Neural cell (in vitro differentiated cells): ENCODE measurements around the gene CADM3. TPM values are rescaled to one million over a fixed set of nuclear protein-coding genes. Genes with fewer than 3 reads are reported as not detected.

Experiments used
- H2AFZ ChIP-seq: fragments of 200-600, 300-800 bp; sonication (generic), shearing (Covaris generic); 2 replicates; pipeline ENCODE4 v1.6.0; 2014; ENCODE audit warnings: low read depth, mild to moderate bottlenecking, antibody characterized with exemption, low read length, moderate library complexity
- H3F3A ChIP-seq: fragments of 200-600 bp; shearing (Covaris generic); 2 replicates; pipeline ENCODE4 v1.6.1; 2016; ENCODE audit warnings: mild to moderate bottlenecking, moderate library complexity, mixed read lengths, antibody characterized with exemption, low read length; ENCODE audit not compliant: insufficient read depth, poor library complexity, severe bottlenecking
- H3K27ac ChIP-seq: fragments of 200-600, 300-800 bp; sonication (generic), shearing (Covaris generic); 2 replicates; pipeline ENCODE4 v1.5.1; 2014; ENCODE audit warnings: mild to moderate bottlenecking, low read length, moderate library complexity
- H3K27me3 ChIP-seq: fragments of 300-800, 200-600 bp; sonication (generic), shearing (Covaris generic); 2 replicates; pipeline ENCODE4 v1.6.0; 2014; ENCODE audit warnings: mild to moderate bottlenecking, low read depth, low read length, moderate library complexity; ENCODE audit not compliant: insufficient read depth
- H3K36me3 ChIP-seq: fragments of 300-800, 200-600 bp; sonication (generic), shearing (Covaris generic); 2 replicates; pipeline ENCODE4 v1.5.1; 2014; ENCODE audit warnings: mild to moderate bottlenecking, antibody characterized with exemption, low read length, moderate library complexity; ENCODE audit not compliant: insufficient read depth
- H3K4me2 ChIP-seq: fragments of 300-800, 200-600 bp; sonication (generic), shearing (Covaris generic); 2 replicates; pipeline ENCODE4 v1.6.0; 2014; ENCODE audit warnings: mild to moderate bottlenecking, low read length
- H3K4me3 ChIP-seq: fragments of 300-800, 200-600 bp; sonication (generic), shearing (Covaris generic); 2 replicates; pipeline ENCODE4 v1.5.1; 2014; ENCODE audit warnings: mild to moderate bottlenecking, low read length, moderate library complexity
- H3K79me2 ChIP-seq: fragments of 200-600 bp; shearing (Covaris generic); replicated peaks from 2 replicates; pipeline ENCODE4 v1.6.0; 2014; ENCODE audit warnings: mild to moderate bottlenecking, low read length, moderate library complexity; ENCODE audit not compliant: insufficient read depth
- H3K9ac ChIP-seq: fragments of 300-800, 200-600 bp; sonication (generic), shearing (Covaris generic); 2 replicates; pipeline ENCODE4 v1.6.1; 2016; ENCODE audit warnings: mild to moderate bottlenecking, low read length, mixed read lengths
- H3K9me2 ChIP-seq: fragments of 200-600 bp; shearing (Covaris generic); 2 replicates; pipeline ENCODE4 v1.6.1; 2016; ENCODE audit warnings: mild to moderate bottlenecking, low read length, mixed read lengths; ENCODE audit not compliant: insufficient read depth
- H3K9me3 ChIP-seq: fragments of 200-600, 300-800 bp; sonication (generic), shearing (Covaris generic); 2 replicates; pipeline ENCODE4 v1.6.1; 2016; ENCODE audit warnings: mild to moderate bottlenecking, mixed run types, low read length, moderate library complexity, mixed read lengths
- H4K20me1 ChIP-seq: fragments of 200-600 bp; shearing (Covaris generic); 2 replicates; pipeline ENCODE4 v1.6.1; 2016; ENCODE audit warnings: mild to moderate bottlenecking, mixed run types; ENCODE audit not compliant: insufficient read depth
- CTCF ChIP-seq: fragments of 450-650 bp; IDR thresholded peaks from 2 replicates; pipeline ENCODE4 v1.5.1; 2014; ENCODE audit warnings: antibody characterized with exemption, mild to moderate bottlenecking, moderate library complexity; ENCODE audit not compliant: poor library complexity, severe bottlenecking
- EP300 ChIP-seq: fragments of 450-650 bp; conservative IDR thresholded peaks from 2 replicates; pipeline ENCODE4 v1.6.1; 2014; ENCODE audit warnings: antibody characterized with exemption, mild to moderate bottlenecking, moderate library complexity; ENCODE audit not compliant: poor library complexity, severe bottlenecking
- EZH2 ChIP-seq: fragments of 200-600, 300-800 bp; shearing (Covaris generic), sonication (generic); IDR thresholded peaks from 2 replicates; pipeline ENCODE4 v1.6.1; 2014; ENCODE audit warnings: antibody characterized with exemption, low read length, borderline replicate concordance, mild to moderate bottlenecking; ENCODE audit not compliant: insufficient read depth, poor library complexity, severe bottlenecking
- MXI1 ChIP-seq: fragments of 450-650 bp; conservative IDR thresholded peaks from 2 replicates; pipeline ENCODE4 v1.6.1; 2014; ENCODE audit warnings: antibody characterized with exemption, mild to moderate bottlenecking; ENCODE audit not compliant: poor library complexity, severe bottlenecking
- POLR2AphosphoS5 ChIP-seq: IDR thresholded peaks from 2 replicates; pipeline ENCODE4 v1.6.1; 2012
- RAD21 ChIP-seq: fragments of 450-650 bp; conservative IDR thresholded peaks from 2 replicates; pipeline ENCODE4 v1.6.1; 2014; ENCODE audit warnings: antibody characterized with exemption, mild to moderate bottlenecking, moderate library complexity
- REST ChIP-seq: IDR thresholded peaks from 2 replicates; pipeline ENCODE4 v1.6.1; 2012; ENCODE audit warnings: borderline replicate concordance
- SMC3 ChIP-seq: fragments of 450-650 bp; conservative IDR thresholded peaks from 2 replicates; pipeline ENCODE4 v1.6.1; 2014; ENCODE audit warnings: antibody characterized with exemption, mild to moderate bottlenecking, moderate library complexity; ENCODE audit not compliant: poor library complexity
- TAF1 ChIP-seq: IDR thresholded peaks from 2 replicates; pipeline ENCODE4 v1.6.1; 2012; ENCODE audit warnings: low read depth
- polyA plus RNA-seq: library from polyadenylated mRNA; depleted of rRNA; stranded (reverse); fragments of >200 nt; gene quantifications from 2 replicates; pipeline ENCODE4 v1.2.3, GENCODE V29; 2014

Gene CADM3
- polyA plus RNA-seq, 1 donor from 2014 or later, result 81.7 TPM

GRCh38 chr1:159161719-159162026 lies 9.7 kb upstream of the CADM3 start:
- Histone ChIP-seq H3K27me3 (no peaks in the 10 kb centered on the region), H3K4me2 (no peak overlapping the region), H3K9me2 (no peaks in the 10 kb centered on the region), H2AFZ (no peak overlapping the region), H3K27ac (no peak overlapping the region), H3F3A (no peaks in the 10 kb centered on the region), H3K4me3 (no peak overlapping the region), H3K9me3 (no peaks in the 10 kb centered on the region), H3K36me3 (no peaks in the 10 kb centered on the region), H4K20me1 (no peaks in the 10 kb centered on the region), H3K9ac (no peak overlapping the region), H3K79me2 (no peaks in the 10 kb centered on the region)
- TF ChIP-seq RAD21 (no peak), EP300 (no peak), SMC3 (no peak), TAF1 (no peak)

GRCh38 chr1:159162516-159163265 lies 8.7 kb upstream of the CADM3 start:
- H2AFZ ChIP-seq, result no peak overlapping the region
- no peak overlapping the region for H3K9ac ChIP-seq
- no peaks in the 10 kb centered on the region for H3K27me3 ChIP-seq
- no peak overlapping the region for H3K4me3 ChIP-seq
- H3K9me3 ChIP-seq, result no peaks in the 10 kb centered on the region
- no peak overlapping the region for H3K27ac ChIP-seq
- no peaks in the 10 kb centered on the region for H3F3A ChIP-seq
- TF ChIP-seq POLR2AphosphoS5 (no peak), CTCF (no peak), EZH2 (no peak), SMC3 (no peak), REST (no peak), EP300 (no peak), RAD21 (no peak), TAF1 (no peak), MXI1 (no peak)
- H4K20me1 ChIP-seq, result no peaks in the 10 kb centered on the region
- H3K36me3 ChIP-seq, result no peaks in the 10 kb centered on the region
- H3K9me2 ChIP-seq, result no peaks in the 10 kb centered on the region
- H3K4me2 ChIP-seq, result no peak overlapping the region
- no peaks in the 10 kb centered on the region for H3K79me2 ChIP-seq
